LoVo (cell line): ENCODE data around the gene BRD4.
A peak's percentile ranks its signal among the peaks of the same experiment; 100 is the strongest.
"Not testable (repeated sequence)": the region's sequence is repeated elsewhere in the genome, so short reads cannot be mapped to it uniquely, and the experiment has no call there.

ENCODE experiments used
- DNase-seq: peaks from one replicate; pipeline ENCODE4 v3.0.0-alpha.2; 2016; ENCODE audit warnings: low spot score

BRD4 gene

DNA sequence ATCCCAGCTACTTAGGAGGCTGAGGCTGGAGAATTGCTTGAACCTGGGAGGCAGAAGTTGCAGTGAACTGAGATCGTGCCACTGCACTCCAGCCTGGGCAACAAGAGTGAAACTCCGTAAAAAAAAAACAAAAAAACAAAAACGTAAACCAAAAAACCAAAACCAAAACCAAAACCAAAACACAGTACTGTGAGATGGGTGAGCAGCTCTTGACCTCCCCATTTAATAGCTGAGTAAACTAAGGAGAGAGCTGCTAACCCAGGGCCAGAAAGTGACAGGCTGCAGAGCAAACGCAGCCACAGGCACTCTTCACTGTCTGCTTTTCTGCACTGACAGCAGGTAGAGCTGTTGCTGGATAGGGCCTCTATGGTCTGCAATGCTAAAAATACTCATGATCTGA lies 27.7 kb upstream of the BRD4 start:
- not testable (repeated sequence) for DNase-seq

DNA sequence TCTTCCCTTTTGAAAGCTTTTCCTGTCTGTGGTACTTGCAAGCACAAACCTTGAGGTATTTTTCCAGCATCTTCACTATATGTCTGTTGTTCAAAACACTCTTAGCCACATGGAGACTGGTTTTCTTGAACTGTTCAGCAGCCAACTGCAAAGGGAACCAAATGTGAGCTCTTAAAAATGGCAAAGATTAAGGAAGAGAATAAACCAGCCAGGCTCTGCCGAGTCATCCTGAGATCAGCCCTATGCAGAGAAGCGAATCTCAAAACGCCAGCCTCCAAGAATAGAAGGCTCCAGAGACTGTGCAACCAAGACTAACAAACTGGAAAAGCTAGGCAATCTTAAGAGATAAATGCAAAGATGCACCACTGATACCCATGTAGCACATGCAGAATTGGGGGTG lies 26.6 kb upstream of the BRD4 start:
- DNase-seq = no peak

DNA sequence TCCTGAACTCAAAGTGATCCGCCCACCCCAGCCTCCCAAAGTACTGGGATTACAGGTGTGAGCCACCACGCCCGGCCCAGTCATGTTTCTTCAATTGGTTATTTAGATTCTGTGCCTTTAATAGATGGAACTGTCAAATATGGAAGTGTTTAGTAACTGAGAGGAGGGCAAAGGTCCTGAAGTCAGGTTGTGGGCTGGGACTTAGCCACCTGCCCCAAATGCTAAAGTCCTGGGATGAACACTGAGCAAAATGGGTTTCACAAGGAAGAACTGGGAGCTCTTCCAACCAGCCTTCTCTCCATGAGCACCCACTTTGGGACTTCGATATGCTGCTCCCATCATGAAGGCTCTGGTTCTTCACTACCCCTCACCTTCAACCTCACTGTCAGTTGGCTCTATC lies 25.6 kb upstream of the BRD4 start:
- DNase-seq = no peak

DNA sequence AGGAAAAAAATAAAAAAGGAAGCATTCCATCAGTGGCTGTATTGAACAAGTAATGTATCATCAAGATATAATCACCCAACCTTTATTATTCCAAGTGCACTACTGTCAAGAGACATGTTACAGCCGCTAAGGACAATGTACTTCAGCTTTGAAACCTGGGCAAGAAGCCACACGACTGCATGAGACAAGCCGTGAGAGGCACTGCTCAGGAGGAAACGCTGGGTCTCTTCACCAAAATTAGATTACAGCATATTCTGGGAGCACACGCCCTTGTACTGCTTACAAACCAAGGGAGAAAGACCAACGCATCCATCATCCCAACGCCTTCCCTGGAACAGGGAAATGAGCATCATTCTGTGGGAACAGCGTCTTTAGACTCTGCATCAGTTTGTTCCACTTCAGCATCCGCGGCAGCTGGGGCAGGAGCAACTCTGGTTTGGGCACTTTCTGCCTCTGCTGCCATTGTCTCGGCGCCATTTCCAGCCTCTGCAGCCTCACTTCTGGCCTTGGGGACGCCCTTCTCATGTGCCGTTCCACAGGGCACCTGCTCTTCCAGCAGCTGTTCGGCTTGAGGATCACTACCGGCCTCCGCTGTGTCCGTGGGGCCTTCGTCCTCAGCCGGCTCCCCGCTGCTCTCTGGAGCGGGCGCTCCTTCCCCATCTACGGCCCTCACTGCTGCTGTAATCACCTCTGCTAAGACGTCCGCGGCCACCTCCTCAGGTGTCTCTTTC lies 22.4 kb upstream of the BRD4 start:
- no peak for DNase-seq

DNA sequence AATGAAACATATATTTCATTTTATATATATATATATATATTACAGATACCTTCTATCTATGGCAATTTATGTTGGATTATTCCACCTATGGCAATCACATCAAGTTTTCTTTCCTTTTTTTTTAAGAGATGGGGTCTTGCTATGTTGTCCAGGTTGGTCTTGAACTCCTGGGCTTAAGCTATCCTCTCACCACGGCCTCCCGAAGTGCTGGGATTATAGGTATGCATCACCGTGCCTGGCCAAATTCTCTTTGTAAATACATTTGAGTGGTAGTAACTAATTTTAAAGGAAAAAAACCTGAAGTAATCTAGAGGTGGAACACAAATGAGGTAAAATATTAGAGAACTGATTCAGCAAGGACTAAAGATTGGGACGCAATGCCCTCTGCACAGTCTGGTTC lies 21.6 kb upstream of the BRD4 start:
- DNase-seq = no peak

DNA sequence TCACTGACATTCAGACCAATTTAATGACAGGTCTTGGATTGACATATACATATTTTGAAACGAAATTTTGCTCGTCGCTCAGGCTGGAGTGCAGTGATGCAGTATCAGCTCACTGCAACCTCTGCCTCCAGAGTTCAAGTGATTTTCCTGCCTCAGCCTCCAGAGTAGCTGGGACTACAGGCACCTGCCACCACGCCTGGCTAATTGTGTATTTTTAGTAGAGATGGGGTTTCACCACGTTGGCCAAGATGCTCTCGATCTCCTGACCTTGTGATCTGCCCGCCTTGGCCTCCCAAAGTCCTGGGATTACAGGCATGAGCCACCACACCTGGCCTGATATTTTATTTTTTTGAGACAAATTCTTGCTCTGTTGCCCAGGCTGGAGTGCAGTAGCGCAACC lies 20.2 kb upstream of the BRD4 start:
- not testable (repeated sequence) for DNase-seq

DNA sequence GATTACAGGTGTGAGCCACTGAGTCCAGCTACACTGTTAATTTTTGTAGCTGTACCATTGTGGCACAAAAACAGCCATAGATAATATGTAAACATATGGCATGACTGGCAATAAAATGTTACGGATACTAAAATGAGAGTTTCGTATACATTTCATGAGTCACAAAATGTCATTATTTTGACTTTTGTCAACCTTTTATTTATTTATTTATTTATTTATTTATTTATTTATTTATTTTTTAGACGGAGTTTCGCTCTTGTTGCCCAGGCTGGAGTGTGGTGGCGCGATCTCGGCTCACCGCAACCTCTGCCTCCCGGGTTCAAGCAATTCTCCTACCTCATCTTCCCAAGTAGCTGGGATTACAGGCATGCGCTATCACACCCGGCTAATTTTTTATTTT lies 9.0 kb upstream of the BRD4 start:
- DNase-seq = not testable (repeated sequence)

DNA sequence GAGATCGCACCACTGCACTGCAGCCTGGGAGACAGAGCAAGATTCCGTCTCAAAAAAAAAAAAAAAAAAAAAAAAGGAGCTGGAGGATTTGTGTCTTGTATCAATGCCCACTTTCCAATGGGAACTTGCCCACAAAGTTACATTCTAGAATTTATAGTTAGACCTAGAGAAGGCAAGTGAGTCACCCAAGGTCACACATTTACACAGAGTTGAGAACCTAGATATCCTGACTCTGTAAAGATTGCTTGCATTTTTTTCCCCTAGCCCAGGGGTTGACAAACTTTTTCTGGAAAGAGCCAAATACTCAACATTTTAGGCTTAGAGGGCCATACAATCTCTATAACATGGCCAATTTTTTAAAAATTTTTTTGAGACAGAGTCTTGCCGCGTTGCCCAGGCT lies 7.7 kb upstream of the BRD4 start:
- DNase-seq = no peak

DNA sequence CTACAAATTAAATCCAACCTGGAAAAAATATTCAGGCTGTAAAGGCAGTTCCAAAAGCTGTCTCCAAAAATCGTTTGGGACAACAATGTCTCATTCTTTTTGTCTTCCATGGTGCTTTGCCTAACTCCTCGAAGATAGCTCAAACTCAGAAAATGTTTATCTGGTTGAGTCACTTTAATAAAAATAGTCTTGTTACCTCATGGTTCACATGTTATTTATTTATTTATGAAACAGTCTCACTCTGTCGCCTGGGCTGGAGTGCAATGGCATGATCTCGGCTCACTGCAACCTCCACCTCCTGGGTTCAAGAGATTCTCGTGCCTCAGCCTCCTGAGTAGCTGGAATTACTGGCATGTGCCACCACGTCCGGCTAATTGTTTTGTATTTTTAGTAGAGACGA lies 4.9 kb upstream of the BRD4 start:
- DNase-seq = no peak

DNA sequence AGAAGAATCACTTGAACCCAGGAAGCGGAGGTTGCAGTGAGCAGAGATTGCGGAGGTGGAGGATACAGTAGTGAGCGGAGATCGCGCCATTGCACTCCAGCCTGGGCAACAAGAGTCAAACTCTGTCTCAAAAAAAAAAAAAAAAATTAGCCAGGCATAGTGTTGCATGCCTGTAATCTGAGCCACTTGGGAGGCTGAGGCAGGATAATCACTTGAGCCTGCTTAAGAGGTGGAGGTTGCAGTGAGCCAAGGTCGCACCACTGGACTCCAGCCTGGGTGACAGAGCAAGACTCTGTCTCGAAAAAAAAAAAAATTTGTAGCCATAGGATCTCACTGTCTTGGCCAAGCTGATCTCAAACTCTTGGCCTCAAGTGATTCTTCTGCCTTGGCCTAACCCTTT lies 3.7 kb upstream of the BRD4 start:
- not testable (repeated sequence) for DNase-seq

DNA sequence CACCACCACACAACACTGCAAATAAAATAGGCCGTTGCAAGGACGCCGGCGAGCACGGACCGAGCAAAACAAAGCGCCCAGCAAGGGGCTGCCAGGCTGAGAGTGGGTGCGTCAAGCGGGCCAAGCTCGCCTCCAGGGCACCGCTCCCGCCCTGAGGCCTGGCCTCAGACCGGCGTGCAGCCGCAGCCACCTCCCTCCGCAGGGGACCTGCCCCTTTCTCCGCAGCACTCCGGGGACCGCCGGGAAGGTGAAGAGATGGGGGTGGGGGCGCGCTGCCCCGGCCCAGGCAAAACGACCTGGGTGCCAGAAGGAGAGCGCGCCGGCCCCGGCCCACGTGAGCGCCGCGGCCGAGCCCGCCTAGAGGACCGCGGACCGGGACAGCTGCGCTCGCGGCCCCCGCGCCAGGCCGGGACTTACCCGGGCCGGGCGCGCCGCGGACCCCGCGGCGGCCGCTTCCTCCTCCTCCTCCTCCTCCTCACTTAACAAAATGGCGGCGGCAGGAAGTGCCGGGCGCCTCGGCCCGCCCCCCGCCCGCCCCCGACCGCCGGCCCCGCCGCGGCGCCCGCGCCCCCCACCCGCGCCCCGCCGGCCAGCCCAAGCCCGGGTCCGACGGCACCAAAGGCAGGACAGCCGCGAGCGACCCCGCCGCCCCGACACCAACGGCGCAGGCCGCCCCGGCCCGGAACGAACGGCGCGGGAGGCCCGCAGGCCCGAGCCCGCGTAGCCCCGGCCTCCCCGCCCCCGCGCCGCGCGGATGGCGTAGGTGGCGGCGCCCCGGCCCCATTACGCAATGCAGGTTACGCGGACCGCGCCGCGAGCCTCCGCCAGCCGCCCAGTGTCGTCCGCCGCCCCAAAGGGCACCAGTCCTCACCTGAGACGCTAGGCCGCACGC lies 674 bp downstream of the BRD4 start:
- peak; percentile 61 for DNase-seq

DNA sequence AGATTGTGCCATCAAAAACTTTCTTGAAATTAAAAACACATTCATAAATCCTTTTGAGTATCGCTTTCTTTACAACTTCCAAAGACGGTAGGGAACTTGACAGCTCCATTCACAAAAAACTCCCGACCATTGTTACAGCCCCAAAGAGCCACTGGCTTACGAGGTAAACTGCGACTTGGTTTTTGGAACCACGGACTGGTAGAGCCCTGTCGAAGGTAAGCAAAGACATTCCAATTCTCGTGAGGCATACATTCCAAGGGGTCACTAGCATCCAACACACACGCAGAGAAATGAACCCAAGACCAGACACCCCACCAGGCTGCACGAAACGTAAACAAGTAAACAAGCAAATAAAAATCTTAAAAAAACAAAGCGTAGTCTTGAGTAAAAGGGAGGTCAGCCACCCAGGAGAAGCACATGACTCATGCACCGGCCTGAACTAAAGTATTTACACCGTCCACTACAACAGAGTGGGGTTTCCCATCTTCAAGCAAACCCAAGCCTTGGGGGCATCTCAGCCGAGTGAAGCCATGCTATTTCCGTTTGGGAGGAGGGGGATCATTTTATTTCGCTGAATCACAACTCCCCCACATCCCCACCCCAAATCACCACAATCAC lies 1.4 kb downstream of the BRD4 start:
- peak; percentile 25 for DNase-seq

DNA sequence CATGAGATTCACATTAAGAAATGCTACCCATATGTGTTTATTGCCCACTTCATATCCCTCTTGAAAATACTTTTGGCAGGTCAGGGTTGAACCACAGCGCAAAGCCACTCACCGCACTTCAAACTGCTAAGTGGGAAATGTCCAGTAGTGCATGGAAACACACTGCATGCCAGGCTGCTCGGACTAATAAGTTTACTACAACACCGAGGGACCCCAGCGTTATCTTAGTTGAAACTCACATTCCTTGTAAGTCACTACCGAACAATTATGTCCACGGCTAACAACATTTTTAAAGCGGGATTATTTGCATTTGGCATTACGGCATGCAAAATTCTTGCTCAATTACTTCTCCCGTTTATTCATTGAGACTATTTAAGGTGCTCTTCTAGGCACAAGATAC lies 4.0 kb downstream of the BRD4 start:
- DNase-seq = no peak

DNA sequence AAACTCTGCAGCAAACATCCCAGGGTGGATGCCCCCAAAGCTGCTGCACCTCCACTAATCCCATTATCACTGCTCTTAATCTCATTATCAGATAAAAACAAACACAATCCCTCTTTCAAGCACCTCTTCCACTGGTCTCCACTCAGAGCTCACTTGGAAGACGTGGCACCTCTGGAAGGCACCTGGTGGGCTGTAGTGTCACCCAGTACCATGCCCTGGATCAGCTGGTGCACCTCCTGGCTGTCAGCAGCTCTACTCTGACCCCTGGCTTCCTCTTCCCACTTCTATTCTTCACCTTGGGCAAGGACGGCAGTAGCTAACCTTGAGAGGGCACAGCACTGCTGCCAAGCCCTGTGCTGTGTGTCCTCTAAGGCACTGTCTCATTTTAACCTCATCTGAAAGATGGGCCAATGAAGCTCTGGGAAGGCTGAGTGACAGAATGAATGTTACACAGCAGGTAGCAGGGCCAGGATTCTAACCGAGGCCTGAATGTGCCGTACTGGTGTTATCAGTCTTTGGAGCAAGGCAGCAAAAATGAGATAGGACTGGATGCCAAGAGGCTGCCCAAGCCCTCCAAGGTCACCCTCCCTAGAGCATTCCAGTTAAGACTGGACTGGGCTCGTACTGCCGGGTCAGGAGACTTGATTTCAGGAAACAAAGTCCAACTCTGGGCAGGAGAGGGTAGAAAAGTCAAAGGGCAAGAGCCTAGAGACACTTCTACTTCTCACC lies 7.4 kb downstream of the BRD4 start:
- no peak for DNase-seq

DNA sequence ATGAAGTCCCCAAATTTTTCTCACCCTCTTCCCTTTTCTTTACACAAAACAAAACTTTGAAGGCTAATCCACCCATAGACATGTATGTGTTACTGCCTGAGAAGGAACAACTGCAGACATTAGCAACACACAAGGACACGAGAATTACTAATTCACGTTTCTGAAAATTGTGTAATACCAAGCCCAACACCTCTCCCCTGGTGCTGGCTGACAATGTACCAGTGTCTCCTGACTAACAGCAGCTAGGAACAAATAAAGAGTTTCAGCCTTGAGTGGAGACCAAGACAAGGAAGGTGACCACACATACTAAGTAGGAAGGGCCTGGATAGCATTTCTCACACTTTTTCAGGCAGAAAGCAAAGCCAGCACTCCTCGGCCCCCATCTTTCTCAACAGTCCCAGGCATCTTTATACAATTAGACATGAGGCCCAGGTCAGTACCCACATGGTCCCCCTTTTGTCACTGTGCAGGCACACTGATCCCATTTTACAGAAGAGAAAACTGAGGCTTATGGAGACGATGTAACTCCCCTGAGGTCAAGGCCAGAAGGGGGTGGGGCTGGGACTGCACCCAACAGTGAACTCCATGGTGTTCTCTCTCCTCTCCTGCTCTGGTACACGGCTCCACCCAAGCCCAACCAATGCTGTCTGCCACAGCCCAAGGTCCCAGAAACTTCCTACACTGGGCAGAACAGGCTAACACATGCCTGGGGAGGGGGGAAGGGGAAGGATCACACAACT lies 8.7 kb downstream of the BRD4 start:
- DNase-seq = no peak

DNA sequence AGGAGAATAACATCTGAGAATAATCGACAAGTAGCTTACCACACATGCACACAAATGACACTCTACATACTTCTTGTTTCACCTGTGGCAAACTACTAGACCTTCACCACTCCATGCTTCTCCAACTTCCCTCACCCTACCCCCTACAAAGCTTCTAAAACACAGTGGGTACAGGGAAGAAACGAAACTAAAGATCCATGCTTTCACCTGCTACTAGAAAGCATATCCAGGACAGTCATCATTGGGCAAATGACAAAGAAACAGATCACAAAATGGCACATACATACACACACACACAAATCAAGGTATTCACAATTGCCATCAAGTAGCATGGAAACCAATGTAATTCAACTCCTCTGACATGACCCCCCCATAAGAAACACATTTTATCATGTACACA lies 10.6 kb downstream of the BRD4 start:
- DNase-seq = no peak

DNA sequence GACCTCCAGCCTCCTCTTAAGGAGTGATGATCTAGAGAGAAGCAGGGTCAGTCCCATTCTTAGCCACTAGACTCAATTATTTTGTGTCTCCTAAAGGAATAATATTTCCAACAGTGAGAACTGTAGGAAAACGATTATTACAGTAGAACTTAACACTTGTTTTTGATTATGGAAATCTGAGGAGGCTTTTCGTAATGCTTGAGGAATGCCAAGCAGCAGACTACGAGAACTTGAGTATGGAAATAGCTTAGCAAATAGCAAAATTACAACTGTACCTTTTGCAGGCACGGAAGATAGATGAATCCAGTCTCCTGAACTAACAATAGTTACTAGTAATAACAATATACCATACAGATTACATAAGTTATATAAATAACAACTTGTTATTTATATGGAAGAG lies 12.2 kb downstream of the BRD4 start:
- no peak for DNase-seq

DNA sequence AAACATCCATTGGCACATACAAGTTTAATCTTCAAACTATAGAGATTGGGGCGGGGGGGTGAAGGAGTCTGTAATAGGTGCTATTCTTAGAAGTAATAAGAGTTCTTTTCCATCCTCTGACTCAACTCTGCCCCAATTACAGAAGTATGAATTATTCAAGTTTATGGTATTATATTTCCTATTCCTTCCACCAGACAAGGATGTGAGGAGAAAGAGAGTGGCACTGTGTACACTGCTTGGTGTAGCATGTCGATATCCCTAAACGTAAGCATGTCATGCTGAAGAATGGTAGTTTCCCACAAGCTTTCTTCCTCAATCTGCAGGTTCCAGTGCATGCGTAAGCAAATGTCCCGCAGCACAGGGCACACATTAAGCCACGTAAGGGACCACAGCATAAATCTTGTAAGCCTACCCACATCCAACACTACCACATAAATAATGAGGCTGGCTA lies 14.1 kb downstream of the BRD4 start:
- no peak for DNase-seq

DNA sequence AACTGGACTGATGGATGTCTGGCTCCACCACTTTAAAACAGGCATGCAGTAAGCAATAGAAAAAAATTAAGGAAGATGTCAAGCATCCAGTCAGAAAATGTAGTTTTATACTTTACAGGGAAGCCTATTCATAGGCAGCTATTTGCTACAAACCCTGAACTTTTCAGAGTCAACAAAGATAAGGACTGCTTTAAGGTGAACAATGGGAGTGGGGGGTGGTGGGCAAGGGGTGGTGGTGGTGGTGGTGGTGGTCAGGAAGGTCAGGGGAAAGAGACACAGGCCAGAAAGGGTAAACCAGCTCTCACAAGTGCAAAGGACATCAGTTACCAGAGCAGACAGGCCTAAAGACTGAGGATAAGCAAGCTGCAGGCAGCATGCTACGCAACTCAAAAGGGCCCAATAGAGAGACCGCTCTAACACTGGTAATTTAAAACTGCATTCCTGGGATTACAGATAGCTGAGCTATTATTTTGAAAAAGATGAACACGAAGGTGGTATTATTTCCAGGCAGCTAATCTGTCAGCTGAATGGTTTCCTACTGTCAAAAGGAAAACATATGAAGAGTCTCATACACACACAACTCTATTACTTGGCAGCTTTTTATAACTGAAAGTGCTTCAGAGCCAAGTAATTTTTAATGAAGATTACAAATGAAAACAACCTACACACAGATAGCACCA lies 14.8 kb downstream of the BRD4 start:
- no peak for DNase-seq

DNA sequence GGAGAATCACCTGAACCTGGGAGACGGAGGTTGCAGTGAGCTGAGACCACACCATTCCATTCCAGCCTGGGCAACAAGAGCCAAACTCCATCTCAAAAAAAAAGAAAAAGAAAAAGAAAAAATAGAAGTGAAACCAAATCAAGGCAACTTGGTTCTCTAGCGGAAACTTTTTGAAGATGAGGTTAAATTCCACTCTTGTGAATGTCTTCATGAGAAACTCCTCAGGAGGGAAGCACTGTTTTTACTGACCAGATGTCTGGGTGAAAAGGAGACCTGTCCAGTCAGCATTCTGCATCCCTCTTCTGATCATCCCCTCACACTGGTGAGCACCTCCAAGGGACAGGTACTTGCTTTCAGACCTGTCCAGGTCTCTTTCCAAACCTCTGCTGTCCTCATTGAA lies 15.8 kb downstream of the BRD4 start:
- DNase-seq = no peak

DNA sequence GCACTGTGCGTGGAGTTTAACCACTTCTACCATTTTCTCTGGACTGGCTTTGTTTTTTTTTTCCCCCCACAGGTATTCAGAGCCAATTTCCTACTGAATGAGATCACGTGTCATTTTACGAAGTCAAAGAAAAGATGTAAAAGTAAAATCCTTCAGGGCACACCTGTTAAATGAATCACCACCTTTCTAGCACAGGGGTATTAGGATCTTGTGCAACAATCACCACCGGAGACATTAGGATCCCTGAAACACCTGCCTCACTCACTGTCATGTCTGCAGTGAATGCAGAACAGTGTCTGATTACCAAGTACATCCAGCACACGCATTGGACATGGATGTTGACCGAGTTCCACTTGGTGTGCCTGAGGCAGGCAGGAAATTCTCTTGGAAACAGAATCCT lies 17.2 kb downstream of the BRD4 start:
- no peak for DNase-seq
